Gastrocnemius medialis (tissue), 4 donors: ENCODE measurements around the gene UTP3.

Source experiments
- POLR2A ChIP-seq, 2 donors: fragments of 450-650 bp; IDR thresholded peaks; one replicate each; pipeline ENCODE4 v1.6.1; 2017; ENCODE audit warnings: antibody characterized with exemption in 2 of 2, mild to moderate bottlenecking in 2 of 2, moderate library complexity in 2 of 2
- TF ChIP-seq, protein P1 (sequence below), 5 experiments: fragments of 450-650 bp in 3 of 5; fragments of 200-600 bp in 2 of 5; sonication (generic) in 2 of 5; IDR thresholded peaks in 4 of 5; conservative IDR thresholded peaks in 1 of 5; 1 replicate in 4 of 5; 2 replicates in 1 of 5; pipeline ENCODE4 v1.5.1; 2016 to 2019; ENCODE audit warnings: antibody characterized with exemption in 5 of 5, mild to moderate bottlenecking in 3 of 5, moderate library complexity in 3 of 5

DNA sequence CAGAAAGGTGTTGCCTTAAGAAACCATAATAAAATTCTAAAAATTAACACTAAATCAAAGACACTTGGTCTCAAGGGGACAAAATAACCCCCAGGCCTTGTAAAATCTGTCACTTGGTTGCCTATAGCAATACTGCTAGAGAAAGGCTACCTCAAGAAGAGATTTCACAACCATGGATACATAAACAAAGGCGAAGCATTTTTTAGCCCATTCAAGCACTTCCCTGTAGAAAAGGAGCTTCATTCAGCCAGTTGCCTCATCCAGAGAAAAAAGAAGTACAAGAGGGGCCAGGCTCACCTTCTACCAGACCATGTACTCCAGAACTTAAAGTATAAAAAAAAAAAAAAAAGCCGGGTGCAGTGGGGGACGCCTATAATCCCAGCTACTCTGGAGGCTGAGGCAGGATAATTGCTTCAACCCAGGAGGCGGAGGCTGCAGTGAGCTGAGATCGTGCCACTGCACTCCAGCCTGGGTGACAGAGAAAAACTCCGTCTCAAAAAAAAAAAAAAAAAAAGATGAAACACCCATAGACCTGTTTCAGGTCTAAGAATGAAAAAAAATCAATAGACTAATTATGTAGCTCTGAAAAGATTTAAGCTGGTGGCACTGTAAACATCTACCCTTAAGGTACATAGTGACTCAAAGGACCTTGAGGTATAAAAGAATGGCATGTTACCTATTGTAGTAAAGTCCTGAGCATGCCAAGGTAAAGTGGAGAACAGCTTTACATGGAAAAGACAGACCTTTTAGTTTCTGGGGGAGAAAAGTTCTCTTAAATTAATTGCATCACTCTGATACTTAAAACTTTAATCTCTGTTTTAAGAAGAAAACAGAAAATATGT is 51.4 kb downstream of the UTP3 start:
- TF ChIP-seq, protein P1, sequence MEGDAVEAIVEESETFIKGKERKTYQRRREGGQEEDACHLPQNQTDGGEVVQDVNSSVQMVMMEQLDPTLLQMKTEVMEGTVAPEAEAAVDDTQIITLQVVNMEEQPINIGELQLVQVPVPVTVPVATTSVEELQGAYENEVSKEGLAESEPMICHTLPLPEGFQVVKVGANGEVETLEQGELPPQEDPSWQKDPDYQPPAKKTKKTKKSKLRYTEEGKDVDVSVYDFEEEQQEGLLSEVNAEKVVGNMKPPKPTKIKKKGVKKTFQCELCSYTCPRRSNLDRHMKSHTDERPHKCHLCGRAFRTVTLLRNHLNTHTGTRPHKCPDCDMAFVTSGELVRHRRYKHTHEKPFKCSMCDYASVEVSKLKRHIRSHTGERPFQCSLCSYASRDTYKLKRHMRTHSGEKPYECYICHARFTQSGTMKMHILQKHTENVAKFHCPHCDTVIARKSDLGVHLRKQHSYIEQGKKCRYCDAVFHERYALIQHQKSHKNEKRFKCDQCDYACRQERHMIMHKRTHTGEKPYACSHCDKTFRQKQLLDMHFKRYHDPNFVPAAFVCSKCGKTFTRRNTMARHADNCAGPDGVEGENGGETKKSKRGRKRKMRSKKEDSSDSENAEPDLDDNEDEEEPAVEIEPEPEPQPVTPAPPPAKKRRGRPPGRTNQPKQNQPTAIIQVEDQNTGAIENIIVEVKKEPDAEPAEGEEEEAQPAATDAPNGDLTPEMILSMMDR (IDR thresholded peaks at IDR 0.05 in 4 of 5, conservative IDR thresholded peaks at IDR 0.05 in 1 of 5): no peak
- TF ChIP-seq POLR2A (IDR thresholded peaks at IDR 0.05): no peak
